GM21526 (cell line): ENCODE data around the gene CDCP1.
"Not testable (repeated sequence)": the region's sequence is repeated elsewhere in the genome, so short reads cannot be mapped to it uniquely, and the experiment has no call there.

Experiments used
- ATAC-seq: cut with Tn5 transposase; IDR thresholded peaks from one replicate; pipeline ENCODE4 v1.9.1; 2021; ENCODE audit warnings: moderate library complexity; ENCODE audit not compliant: unreplicated experiment, low FRiP score

CDCP1 gene

GRCh38 chr3:45140770-45141155, 5.4 kb downstream of the CDCP1 start:
- not testable (repeated sequence) for ATAC-seq

DNA sequence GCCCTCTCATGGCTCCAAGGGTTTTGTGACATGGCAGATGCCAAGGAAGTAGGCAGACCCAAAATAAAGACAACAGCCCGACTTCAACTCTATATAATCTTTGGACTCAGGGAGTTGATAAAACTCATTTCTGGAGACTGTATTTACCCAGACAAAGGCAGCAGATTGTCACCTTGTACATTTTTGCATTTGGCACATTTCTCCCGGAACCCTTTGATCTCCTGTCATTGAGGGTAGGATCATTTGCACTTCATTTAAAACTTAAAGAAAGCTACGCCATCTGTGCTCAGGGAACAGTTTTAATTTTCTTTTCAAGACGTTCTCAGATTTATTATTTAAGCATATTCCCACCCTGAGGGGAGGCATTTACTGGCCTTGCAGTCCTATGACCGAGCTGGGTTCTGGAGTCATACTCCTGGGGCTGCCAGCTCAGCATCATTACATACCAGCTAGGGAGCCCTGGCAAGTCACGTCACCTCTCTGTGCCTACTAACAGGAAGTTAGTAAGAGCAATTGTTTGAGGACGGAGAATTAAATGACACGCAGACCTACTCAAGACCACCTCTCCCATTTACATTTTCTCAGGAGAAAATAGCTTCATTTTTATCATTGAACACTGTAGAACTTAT, 5.9 kb downstream of the CDCP1 start:
- ATAC-seq = no peak

DNA sequence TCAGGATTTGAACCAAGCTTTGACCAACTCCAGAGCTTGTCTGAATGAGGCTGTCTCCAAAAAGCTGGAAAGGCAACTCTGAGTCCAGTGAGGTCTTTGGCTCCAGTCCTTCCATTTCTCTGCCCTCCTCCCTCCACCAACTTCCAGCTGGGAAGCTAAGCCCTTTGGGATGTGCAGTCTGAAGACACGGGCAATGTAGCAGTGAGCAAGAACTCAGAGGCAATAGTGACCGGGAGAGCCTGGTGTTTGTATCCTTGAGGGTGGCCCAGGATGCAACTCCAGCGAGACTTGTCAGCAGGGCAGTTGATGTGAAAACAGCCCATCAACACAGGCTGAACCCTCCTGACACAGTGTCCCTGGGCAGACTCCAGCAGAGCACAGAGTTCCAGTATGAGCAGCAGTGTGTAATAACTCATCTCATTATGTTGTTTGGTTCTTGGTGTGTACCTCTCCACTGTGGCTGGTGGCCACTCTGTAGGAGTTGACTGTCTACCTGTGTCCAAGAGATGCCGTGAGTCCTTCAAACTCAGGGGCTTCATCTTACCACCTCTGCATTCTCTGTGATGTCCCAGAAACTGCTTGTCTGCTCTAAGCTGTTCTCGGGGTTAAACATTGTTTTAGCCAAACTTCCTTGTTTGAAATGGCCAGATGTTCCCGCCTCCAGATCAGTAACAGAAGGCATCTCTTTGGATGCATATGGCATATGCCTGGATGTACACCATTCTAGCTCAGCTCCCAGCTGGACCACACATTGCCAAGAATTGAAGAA, 6.6 kb downstream of the CDCP1 start:
- no peak for ATAC-seq

DNA sequence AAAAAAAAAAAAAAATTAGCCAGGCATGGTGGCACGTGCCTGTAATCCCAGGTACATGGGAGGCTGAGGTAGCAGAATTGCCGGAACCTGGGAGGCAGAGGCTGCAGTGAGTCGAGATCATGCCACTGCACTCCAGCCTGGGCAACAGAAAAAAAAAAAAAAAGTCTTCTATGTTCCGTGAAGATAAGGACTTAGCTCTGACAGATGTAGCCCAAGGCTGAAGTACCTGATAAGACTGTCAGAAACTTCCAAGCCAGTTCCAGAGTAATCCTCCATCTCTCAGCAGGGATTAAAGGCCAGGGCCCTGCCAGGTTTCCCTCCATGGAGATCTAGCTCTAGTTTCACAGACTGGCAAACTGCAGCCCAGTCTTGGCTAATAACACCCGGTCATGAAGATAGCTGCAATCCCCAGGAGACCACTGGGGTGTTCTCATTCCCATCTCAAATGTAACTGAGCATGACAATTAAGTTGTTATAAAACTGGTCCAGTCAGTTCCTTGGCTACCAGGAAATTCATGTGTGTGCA, 8.5 kb downstream of the CDCP1 start:
- ATAC-seq = no peak

- ATAC-seq = no peak
These were observed 10.2 kb downstream of the CDCP1 start for GRCh38 chr3:45135959-45136358.

DNA sequence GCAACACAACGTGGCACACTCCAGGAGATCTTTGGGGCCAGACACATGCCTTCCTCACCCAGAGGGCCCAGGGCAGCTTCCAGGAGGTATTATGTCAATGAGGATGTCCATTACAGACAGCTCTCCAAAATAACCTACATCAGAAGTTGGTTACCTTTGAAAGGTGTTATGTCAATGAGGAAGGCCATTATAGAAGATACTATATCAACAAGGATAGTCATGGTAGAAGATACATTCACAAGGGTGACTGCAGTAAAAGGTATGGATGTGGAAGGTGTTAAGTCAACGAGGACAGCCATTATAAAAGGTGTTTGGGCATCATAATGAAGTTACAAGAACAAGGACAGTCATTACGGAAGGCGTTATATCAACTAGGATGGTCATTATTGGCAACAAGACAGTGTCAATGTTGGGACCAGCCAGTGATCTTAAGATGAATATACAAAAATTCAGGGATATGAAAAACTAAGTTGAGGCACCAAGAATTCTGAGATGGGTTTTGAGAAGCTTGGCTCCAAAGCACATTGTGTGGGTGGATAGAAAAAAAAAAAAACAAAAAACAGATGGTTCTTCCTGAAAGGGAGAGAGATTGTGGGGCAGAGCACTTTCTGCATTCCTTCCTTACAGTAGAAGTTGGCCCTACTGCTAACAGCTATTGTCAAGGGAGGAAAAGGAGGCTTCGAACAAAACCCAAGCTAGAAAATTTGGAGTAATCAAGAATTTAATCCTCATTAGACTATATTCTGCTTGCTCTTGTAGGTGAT, 11.2 kb downstream of the CDCP1 start:
- no peak for ATAC-seq

- ATAC-seq = no peak
These were observed 13.5 kb downstream of the CDCP1 start for GRCh38 chr3:45132568-45133211.

DNA sequence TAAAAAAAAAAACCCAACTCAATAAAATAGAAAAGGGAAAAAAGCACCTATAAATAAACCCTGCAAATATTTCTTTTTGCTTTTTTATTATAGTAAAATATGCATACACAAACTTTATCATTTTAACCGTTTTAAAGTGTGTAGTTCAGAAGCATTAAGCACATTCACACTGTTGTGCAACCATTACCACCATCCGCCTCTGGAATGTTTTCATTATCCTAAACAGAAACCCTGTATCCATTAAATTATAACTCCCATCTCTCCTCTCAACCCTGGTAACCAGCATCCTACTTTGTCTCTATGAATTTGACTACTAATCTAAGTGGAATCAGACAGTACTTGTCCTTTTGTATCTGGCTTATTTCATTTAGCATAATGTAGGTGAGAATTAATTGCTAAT, 15.0 kb downstream of the CDCP1 start:
- no peak for ATAC-seq

DNA sequence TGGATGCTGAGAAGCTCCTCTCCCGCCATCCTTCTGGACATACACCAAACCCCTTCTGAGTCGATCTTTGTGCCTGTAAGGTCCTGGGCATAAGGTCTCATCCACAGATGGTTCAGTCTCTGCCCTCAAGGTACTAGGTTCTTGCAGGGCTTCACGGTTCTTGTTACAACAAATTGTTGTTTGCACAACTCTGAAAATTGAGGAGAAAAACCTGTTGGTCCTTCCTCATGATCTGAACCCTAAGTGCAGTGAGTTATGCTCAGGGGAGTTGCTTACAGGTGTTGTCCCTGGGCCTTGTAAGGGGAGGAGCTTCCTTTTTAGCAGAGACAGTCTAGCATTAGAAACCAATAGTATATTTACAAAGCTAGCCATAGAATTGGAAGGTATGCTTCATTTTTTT, 15.7 kb downstream of the CDCP1 start:
- no peak for ATAC-seq

DNA sequence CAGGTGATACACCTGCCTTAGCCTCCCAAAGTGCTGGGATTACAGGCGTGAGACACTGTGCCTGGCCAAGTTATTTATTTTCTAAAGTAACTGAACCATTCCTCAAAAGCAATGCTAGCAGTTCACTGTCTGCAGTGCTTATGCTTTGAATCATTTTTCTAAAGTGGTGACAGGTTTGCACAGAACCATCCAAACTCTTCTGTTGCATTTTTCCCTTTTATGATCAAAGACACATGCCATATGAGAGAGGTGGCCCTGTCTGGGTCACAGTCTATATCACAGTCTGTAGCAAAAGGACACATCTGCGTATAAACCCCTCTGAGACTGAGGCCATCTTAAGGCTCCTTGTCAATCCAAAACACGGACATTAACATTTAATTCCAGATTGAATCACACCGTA, 17.2 kb downstream of the CDCP1 start:
- ATAC-seq = no peak

DNA sequence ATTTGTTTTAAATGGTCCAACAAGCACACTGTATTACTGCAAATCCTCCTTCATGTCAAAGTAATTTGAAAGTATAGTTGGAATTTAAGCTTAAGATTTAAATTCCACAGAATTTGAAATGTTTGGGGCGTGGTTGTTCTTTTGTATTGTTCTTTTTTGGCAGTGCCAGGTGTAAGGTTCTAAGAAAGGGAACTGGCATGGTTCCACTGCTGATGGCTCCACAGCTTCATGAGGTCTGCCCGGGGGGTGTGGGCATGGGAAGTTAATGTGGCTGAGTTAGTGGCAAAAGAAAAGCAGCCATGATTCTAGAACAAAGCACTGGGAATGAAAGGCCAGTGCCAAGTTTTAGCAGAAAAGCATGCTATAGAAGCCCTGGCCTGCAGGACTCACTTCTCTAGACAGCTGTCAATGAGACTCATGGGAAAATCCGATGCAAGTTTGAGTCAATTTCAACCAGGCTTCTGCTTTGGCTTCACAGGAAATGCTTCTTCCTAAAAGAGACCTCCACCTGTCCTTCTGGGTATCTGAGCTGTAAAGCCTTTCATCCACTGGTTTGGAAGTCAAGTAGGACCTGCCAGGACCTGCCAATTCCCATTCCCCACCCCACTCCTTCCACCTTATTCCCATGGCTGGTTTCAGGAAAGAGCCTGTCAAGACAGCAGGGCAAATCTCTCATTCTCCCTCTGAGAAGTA, 18.9 kb downstream of the CDCP1 start:
- ATAC-seq = no peak

GRCh38 chr3:45126730-45127129, 19.4 kb downstream of the CDCP1 start:
- ATAC-seq = no peak

DNA sequence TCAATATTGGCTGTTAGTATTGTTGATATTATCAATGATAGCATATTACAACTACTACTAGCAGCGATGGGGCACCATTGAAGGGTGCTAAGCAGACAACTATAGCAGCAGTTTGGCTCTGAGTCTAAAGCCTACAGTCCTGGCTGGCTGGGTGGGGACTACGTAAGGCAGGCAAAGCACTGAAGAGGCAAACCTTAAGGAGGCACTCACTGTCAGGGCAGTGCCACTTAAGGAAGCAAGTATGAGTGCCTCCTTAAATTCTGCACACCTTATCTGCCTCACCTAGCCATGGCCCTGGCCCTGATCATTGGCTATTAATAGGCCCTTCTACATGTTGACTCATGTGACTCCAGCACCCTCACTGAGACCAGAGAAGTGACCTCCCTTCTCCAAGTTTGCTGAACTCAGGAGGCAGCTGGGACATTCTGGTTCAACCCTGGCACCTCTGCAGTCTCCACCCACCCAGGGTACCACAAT, 20.6 kb downstream of the CDCP1 start:
- ATAC-seq = no peak

GRCh38 chr3:45124956-45125355, 21.2 kb downstream of the CDCP1 start:
- ATAC-seq = no peak

DNA sequence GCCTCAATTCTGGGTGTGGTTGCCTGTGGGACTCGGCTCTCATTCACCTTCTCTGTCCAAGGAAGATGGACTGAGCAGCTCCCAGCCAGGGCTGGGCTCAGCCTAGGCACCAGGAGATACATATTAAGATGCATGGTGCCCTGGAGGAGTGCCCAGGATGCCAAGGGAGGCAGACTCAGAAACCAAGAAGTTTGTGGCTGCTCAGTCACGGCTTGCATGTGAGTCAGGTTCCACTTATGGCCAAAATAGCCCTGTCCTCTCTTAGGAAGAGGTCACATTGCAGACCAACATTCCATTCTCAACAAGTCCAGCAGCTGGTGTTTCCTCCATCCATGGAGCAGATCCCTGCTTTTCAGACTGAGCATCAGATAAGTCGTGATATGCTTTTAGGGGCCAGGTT, 21.8 kb downstream of the CDCP1 start:
- ATAC-seq = no peak

DNA sequence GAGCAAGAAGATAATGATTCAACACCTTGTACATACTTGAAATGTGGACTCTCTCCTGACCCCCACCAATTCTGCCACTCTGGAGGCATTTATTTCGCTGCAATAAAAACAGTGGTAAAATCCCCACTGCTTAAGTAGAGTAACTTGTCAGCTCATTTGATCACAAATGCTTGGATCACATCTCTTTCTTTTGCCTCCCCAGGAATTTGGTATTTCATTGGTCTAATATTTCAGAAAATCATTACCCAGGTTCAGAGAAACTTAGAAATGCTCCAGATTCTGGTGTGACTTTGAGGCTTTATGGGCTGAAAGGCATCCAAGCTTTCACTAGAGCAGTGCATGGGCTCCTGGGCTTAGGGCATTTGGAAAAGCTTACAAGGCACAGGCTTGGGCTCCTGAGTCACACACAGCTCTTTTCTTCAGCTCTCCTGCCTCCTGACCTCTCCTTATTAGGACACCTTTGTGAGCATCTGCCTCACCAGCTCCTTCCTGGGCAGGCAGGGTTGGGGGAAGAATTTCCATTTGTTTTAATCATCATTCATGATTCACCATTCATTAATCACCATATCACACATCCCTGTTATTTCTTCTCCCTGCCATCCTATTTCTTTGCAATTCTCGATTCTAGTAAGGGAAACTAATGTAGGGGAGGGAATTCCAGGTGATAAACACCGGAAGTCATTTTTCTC, 22.5 kb downstream of the CDCP1 start:
- no peak for ATAC-seq

GRCh38 chr3:45123030-45123429, 23.1 kb downstream of the CDCP1 start:
- ATAC-seq = no peak

- ATAC-seq = no peak
These were observed 25.6 kb downstream of the CDCP1 start for GRCh38 chr3:45120359-45121158.

DNA sequence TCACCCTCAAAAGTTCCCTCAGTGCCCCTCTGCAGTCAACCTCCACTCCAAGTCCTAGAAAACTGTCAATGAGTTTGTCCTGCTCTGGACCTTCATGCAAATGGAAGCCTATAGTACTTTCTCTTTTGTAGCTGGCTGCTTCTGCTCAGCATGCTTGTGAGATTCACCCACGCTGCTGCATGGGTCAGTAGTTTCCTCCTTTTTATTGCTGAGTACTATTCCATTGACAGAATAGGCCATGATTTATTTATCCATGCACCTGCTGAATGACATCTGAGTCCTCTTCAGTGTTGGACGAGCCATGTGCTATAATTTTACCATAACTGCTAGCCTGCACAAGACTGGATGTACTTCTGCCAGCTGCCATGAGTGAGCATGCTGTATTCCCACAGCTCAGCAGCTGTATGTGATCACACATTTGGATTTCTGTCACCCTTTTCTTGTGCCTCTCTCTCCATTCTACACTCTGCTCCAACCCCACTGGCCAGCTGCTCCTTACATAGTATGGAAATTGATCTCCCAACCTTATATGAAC, 26.3 kb downstream of the CDCP1 start:
- no peak for ATAC-seq
